Hematopoietic multipotent progenitor cell (in vitro differentiated cells): ENCODE results near the gene OR2T27. TPM values are rescaled to one million over a fixed set of nuclear protein-coding genes. Genes with fewer than 3 reads are reported as not detected.
"Not testable (repeated sequence)": the region's sequence is repeated elsewhere in the genome, so short reads cannot be mapped to it uniquely, and the experiment has no call there.

ENCODE experiments used
- DNase-seq, 3 donors: peaks; one replicate each; pipeline ENCODE4 v3.0.0-alpha.2; 2011 to 2015; ENCODE audit warnings: low read depth in 2 of 3, low spot score in 2 of 3
- total RNA-seq: library from RNA; depleted of rRNA; stranded (reverse); fragments of >200 nt; gene quantifications from one replicate; pipeline ENCODE4 v1.2.3, GENCODE V29; 2012

OR2T27 gene, protein sequence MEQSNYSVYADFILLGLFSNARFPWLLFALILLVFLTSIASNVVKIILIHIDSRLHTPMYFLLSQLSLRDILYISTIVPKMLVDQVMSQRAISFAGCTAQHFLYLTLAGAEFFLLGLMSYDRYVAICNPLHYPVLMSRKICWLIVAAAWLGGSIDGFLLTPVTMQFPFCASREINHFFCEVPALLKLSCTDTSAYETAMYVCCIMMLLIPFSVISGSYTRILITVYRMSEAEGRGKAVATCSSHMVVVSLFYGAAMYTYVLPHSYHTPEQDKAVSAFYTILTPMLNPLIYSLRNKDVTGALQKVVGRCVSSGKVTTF
- total RNA-seq: not detected

DNA sequence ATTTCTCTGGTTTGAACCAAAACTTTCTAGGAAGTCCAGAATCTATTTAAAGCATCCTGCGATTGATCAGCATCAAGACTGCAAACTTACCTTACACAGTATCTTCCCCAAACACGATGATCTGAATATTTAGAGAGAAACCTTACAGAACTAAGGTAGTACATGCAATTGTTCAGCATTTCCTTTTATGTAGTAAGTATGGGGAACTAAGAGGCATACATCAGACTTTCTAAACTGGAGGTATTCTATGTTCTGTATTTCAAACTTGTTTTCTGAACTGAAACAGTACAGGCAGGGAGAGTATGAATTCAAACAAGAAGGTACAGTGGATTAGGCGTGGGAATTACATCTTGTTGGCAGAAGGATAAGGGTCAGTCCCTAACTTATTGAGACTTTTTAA lies at the start of gene OR2T27:
TSS of gene OR2T27 (minus strand) at position 175 of the 400 bp plus-strand sequence. CDS start 4,644 bp downstream, outside the sequence.
- DNase-seq: not testable (repeated sequence)

DNA sequence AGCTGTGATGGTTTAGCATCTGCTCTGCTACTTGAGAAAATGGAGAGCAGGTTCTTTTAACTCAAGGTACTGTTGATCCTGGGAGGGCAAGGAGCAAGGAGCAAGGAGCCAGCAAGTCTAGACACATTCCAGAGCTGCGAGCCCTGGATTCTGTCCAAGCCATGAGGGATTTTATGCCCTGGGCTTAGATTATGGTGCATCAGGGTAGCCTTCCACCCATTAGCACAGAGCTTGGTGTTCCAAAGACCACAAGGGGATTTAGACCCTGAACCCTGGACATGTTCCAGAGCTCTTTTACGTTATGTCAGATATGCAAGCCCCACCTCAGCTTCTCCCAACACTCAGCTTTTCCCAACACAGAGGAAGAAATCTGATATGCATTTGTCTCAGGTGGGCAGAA lies 49.3 kb upstream of the OR2T27 start:
- DNase-seq: no peak

DNA sequence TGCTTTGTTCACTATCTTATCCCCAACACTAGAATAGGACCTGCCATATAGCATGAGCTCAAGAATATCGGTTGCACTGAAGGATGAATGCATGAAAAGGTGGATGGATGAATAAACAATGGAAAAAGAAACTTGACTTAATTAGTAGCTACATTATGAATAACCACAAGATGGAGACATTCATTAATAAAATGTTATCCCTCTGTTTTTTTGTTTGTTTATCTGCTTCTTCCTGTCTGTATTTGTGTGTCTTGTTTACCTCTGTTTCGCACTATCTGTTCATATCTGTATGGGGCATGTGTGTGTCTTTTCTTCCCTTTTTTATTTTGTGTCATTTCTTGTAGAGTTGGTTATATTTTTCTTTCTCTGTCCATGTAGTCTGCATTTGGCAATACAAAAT lies 48.3 kb upstream of the OR2T27 start:
- no peak for DNase-seq

DNA sequence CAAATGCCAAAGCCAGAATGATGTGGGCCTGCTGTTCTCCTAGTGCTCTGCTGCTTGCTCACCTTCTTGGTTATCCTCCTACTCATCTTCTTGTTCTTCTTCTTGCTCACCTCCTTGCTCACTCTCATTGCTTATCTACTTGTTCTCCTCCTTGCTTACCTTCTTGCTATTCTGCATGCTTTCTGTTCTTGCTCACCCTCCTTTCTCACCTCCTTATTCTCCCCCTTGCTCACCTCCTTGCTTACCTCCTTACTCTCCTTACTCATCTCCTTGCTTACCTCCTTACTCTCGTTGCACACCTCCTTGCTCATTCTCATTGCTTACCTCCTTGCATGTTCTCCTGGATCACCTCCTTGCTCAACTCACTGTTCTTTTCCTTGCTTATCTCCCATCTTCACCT lies 47.4 kb upstream of the OR2T27 start, which contains the start of gene OR14I1:
TSS of gene OR14I1 (minus strand) at position 53 of the 400 bp plus-strand sequence.
- DNase-seq: no peak

DNA sequence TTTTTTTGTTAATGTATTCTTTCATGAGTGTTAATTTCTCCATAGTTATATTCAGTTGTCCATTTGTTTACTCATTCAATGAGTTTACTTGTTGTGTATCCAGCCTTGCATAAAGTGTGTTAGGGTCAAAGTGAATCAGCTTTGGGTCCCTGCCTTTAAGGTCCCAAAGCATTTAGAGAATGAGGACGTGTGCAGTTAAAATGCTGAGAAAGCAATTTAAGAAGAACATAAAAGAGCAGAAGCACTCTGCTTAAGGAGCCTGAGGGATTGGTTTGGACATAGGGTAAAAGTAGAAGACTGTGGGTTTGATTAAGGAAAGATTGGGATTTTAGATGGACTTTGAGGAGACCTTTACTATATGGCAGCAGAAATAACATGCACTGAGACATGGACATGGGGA lies 43.8 kb upstream of the OR2T27 start:
- no peak for DNase-seq

DNA sequence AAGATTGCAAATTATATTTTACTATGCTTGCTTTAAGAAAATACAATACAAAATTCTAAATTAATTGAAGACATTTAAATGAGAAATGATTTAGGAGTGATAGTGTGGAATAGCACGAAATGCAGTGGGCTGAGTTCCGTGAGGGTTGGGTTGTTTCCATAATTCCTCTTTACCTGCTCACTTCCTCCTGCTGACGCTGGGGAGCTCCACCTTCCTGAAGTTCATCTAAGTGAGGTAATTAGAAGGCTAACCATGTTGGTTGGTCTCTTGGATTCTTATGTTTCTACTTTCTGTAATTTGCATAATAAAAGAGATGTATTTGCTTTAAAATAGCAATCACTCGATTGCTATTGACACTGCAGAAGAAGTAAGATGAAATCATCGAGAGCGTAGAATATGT lies 42.6 kb upstream of the OR2T27 start:
- DNase-seq: no peak

DNA sequence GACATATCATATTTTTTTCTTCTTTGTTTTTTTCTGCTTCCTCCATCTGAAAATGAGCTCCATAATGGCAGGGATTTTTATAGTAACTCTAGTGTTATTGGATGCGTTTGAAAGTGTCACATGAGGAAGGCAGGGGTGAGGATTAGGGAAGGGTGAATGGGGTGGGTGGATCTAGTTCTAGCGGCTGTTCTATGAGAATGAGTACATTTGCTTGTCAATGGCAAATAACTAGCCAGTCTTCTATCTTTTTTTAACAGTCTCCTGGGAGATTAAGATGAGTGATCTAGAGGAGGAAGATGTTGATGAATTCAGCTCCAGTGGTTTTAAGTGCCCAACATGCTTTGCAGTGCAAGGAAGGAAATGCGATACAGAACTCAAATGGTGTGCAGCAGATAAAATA lies 41.4 kb upstream of the OR2T27 start:
- DNase-seq: no peak

DNA sequence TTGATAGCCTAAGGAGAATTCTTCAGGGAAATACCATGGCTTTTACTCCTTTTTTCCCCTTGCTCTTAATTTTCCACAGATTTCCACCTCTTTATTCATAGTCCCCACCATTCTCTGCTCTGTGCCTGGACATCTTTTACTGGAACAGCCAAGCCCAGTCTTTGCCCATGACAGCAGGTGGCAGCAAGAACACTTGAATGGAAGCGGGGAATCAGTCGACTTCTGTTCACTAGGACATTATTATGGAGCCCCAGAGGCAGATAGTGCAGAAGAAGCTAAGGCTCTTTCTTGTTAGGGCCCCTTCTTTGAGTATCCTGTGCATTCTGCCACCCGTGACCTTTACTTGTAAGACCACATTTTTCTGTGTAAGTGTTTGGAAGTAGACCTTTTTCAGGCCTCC lies 40.9 kb upstream of the OR2T27 start:
- peak in 2 of 3 donors; percentile 27 to 69 for DNase-seq

DNA sequence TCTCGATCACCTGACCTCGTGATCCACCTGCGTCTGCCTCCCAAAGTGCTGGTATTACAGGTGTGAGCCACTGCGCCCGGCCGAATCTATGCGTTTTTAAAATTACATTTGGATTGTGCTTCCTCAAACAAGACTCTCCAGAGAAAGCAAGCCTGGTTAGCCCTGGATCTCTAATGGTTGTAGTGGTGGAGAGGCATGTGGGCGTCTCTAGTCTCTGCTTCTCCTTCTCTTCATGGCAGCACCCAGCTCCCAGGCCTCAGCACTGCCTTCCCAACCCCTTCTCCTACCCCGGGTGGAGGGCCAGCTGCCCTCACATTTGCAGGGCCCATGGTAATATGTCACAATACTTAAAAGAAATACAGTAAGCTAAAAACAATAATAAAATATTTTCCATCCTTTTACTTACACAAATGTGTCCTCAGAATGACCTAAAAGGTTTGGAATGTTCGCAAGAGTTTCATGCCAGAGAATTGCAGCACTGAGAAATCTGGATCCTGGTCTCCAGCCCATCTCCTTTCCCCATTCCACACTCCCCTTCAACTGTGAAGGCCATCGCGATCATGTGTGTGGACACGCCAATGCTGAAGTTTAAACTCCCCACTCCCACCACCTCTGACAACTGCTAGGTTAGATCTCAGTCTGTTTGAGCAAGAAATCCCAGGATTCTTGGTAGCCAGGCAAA lies 40.3 kb upstream of the OR2T27 start:
- DNase-seq: no peak

DNA sequence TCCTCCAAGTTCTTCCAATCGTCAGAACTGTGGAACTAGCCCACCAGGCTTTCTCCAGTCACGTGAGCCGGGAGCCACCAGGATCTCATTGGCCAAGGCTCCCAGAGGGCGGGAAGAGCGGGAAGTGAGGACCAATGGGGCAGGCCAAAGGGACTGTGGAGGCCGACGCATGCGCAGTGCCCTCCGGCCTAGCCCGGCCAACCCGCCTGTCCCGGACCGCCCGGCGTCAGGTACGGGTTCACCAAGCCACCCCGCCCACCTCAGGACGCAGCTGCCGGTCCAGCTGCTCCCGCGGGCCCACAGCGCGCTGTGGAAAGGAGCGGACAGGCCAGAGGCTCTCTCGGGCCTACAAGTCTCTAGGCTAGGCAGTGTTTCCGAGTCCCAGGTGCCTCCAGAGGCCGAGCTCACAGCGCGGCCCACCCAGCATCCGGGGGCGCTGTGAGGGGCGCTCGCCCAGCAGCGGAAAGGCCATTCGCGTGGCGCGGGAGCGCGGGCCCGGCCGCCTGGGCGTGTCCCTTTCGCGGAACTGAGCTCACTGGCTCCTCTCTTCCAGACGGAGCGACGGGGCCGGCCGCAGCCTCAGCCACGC lies 36.3 kb upstream of the OR2T27 start:
- DNase-seq: no peak

DNA sequence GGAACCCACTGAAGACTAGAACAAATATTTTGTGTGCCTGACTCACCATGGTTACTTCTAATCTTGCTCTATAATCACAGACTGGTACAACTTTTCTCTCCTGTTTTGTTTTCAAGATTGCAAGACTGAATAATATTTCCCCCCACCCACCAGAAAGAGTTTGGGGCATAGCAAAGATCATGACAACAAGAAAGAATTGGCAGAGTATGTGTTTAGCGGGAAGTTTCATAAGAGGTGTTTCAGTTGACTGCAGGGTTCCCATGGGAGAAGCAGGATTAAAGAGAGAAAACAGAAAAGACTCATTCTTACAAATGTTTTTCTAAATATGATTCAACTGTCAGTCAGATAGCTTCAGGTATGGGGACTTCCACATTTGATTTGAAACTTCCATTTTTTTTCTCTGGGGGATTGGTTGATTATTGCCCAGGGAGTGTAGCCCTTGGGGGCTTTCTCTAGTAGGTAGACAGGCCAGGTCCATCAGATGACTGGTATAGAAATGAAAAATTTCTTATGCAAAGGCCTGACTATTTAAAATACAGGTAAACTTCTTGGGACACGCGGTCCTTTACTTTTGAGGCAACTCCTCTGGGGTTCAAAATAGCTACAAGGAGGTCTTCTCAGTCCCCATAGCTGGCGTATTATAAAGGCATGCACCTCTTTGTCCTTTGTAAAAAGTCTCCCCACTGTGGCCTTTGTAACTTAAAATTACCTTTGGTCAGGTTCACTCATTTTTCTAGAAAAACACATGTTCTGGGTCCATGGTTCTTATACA lies 33.4 kb upstream of the OR2T27 start:
- no peak for DNase-seq

DNA sequence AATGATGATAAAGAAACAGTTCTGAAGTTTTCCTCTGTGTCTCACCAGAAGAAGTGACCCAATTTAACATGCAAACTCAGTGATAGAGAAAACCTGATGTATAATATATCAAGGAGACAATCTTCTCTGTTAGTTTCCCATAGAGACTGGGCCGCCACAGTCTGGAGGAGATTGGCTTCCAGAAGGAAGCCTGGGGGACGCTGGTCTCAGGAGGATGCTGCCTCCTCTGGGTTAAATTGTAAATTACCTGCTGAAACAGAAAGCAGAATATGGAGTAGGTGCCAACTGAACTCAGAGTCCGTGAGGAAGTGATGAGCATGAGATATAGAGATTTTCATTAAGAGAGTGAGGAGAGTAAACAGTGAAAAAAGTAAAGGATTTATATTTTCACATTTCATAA lies 31.5 kb upstream of the OR2T27 start:
- DNase-seq: peak in 2 of 3 donors; percentile 52 to 62

DNA sequence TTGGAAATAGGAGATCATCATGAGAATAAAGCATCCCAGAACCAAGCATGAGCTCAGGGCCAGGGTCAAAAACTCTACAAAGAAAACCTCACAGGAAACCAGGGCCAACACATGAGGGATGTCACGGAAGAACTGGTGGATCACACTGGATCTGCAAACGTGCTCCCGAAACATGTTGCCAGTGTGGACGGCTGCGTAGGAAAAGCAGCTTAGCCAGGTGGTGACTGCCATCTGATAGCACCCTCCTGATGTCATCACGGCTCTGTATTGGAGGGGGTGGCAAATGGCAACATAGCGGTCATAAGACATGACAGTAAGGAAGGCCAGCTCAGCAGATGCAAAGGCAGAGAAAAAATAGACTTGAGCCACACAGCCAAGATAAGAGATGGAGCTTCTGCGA lies 26.3 kb upstream of the OR2T27 start:
- DNase-seq: no peak

DNA sequence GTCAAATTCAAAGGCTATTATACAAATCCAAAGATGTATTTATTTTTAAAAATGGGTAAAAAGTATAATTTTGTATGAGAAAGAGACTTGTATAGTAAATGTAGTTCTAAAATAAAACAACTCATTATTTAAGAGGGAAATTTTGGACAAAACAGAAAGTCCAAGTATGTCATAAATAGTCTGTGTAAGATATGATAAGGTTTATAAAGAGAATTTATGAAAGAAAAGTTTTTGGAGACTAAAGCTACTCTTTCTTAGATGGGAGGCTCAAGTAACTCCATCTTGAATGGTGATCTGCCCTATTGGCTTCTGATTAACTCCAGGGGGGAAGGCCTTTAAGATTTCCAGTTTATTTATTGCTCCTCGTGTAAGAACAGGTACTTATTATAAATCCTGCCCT lies 14.7 kb upstream of the OR2T27 start:
- DNase-seq: no peak

DNA sequence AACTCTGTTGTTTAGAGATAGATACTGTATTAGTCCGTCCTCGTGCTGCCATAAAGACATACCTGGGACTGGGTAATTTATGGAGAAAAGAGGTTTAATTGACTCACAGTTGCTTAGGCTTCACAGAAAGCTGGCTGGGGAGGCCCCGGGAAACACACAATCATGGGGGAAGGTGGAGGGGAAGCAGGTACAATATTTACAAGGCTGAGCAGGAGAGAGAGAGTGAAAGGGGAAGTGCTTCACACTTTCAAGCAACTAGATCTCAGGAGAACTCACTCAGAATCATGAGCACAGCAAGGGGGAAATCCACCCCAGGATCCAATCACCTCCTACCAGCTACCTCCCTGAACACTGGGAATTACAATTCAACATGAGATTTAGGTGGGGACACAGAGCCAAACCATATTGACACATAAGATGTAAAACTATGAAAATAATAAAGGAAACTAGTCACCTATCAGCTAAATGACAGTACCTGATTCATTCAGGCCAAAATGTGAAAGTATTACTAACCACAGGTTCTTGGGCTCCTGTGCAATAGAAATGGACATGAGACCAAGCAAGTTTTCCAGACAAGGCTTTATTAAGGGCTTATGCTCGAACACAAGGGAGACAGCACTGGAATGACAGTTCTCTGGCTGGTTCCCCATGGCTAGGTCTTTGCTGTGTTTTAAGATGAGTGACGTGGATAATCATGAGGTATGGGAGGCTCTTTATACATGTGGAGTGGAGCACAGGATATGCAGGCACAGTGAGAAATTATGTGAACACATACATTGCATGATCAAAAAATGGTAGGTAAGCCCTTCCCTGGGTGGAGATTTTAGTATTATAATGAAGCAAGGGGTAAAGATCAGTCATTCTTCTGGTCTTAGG lies 8.4 kb upstream of the OR2T27 start:
- DNase-seq: peak in 2 of 3 donors; percentile 5 to 18

DNA sequence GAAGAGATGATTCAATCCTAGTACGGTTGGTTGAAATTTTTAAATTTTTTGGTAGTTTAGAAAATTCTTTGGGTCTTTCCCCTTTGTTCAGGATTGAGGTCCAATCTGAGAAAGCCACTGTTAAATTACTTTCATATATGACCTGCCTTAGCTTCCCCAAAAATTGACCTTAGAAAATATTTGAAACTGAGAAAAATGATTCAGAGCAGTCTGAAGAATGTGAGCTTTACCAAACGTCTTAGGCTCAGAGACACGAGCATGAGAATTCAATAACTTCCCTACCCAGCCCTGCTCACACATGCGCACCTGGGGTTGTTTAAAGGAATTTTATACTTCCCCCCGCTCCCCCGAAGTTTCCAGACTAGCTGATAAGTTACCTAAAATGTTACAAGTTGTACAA lies 1.5 kb upstream of the OR2T27 start:
- not testable (repeated sequence) for DNase-seq

DNA sequence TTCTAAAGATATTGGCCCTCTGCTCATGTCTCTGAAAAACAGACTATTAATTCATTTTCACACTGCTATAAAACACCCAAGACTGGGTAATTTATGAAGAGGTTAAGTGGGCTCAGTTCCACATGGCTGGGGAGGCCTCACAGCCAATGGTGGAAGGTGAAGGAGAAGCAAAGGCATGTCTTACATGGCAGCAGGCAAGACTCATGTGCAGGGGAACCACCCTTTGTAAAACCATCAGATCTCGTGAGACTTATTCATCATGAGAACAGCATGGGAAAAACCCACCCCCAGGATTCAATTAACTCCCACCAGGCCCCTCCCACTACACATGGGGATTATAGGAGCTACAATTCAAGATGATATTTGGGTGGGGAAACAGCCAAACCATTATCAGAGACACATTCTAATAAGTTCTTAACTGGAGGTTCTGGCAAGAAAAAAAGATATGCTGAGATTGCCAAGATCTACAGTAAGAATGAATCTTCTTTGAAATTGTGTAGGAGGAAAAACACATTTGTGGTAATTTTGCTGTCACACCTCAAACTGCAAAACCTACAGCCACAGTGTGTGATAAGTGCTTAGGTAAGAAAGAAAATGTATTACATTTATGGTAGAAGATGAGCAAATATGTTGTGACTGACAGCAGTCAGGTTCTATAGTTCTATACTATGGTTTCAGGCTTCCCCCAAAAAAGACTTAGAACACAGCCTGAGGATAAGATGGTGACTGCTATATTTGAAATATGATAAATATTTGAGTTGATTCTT lies 6.4 kb downstream of the OR2T27 start:
- not testable (repeated sequence) for DNase-seq

DNA sequence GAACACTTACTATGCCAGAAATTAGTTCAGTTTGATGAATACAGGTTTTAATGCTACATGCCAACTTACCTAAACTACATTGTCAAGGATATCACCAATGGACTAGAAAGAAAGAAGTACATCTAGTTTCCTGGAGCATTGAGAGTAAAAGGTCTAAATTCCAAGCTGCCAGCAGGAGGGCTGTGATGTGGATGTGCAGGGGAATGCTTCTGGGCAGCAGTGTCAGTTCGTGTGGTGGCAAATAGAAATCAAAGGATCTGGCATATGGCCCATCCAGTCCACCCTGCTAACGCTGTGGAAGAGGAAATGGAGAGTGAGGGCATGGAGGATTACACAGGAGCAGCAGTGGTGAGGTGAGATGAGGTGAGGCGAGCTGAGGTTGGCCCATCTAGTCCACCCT lies 10.2 kb downstream of the OR2T27 start, which contains the start of gene OR2T35:
TSS of gene OR2T35 (minus strand) at position 101 of the 400 bp plus-strand sequence. CDS start 6,020 bp downstream, outside the sequence.
- DNase-seq: not testable (repeated sequence)

DNA sequence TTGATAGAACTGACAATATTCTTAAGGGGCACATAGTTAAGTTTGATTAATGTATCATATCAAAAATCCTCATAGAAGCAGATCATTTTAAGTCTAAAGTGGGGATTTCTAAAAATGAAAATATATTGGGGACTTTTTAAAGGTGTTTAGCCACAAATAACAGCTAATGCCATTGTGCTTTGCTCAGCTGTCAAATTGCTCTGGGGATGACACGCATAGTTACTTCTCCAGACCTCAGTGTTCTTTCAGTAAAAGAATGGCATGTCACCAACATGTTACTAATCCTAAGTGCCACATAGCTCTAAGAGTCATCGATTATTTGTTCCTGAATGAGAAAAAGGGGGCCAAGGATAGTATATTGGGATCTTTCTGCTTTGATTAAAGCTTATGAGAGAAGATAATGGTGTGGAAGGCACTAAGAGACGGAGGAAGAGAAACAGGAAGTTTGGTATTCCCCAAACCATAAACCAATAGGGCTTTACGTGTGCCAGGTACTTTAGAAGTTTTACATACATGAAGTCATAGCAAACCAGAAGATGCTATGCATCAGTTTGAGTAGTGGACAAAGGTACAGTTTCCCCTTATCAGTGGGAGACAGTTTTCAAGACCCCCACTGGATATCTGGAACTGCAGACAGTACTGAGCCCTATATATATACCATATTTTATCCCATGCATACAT lies 12.2 kb downstream of the OR2T27 start:
- DNase-seq: not testable (repeated sequence)
